Stimulated activated CD8-positive, alpha-beta memory T cell treated with anti-CD3 and anti-CD28 coated beads, Interleukin-12 subunit alpha, Interleukin-12 subunit beta, amount 100 ng/mL, for 24 hours (primary cell): ENCODE data around the gene TICAM2.
A peak's percentile ranks its signal among the peaks of the same experiment; 100 is the strongest.

Experiments
- DNase-seq: peaks from one replicate; pipeline ENCODE4 v3.0.0-alpha.2; 2020; ENCODE audit errors: extremely low read depth

The TICAM2 gene

GRCh38 chr5:115568668-115569067 is 33.6 kb downstream of the TICAM2 start:
- DNase-seq: no peak

- DNase-seq: no peak
Observed at GRCh38 chr5:115565233-115565632, 37.0 kb downstream of the TICAM2 start.

- no peak for DNase-seq
Observed at GRCh38 chr5:115561176-115561575, 41.1 kb downstream of the TICAM2 start.

GRCh38 chr5:115559524-115559923 is 42.8 kb downstream of the TICAM2 start:
- DNase-seq: no peak

GRCh38 chr5:115558388-115558956 is 43.8 kb downstream of the TICAM2 start:
- DNase-seq: no peak

- no peak for DNase-seq
Observed at GRCh38 chr5:115557667-115558387, 44.5 kb downstream of the TICAM2 start.

- DNase-seq: no peak
Observed at GRCh38 chr5:115556276-115556675, 46.0 kb downstream of the TICAM2 start.

GRCh38 chr5:115555084-115555633 is 47.1 kb downstream of the TICAM2 start:
- DNase-seq: no peak

GRCh38 chr5:115553082-115553481 is 49.2 kb downstream of the TICAM2 start:
- DNase-seq: no peak

- DNase-seq: no peak
Observed at GRCh38 chr5:115551415-115551814, 50.9 kb downstream of the TICAM2 start.

GRCh38 chr5:115549154-115549553 is 53.1 kb downstream of the TICAM2 start:
- no peak for DNase-seq

- DNase-seq: no peak
Observed at GRCh38 chr5:115548683-115549082, 53.6 kb downstream of the TICAM2 start.

- no peak for DNase-seq
Observed at GRCh38 chr5:115545351-115545882, 56.9 kb downstream of the TICAM2 start.

- peak; percentile 99 for DNase-seq
Observed at GRCh38 chr5:115544436-115545350, 57.6 kb downstream of the TICAM2 start, which contains the start of gene FEM1C. TSS of gene FEM1C (minus strand) at chr5:115544775. CDS start at chr5:115543493, 1,282 bp downstream.

GRCh38 chr5:115544043-115544435 is 58.2 kb downstream of the TICAM2 start:
- DNase-seq: peak; percentile 11

GRCh38 chr5:115543365-115544042 is 58.8 kb downstream of the TICAM2 start:
- DNase-seq: no peak

GRCh38 chr5:115542651-115543364 is 59.5 kb downstream of the TICAM2 start:
- DNase-seq: no peak

- no peak for DNase-seq
Observed at GRCh38 chr5:115542086-115542485, 60.2 kb downstream of the TICAM2 start.

GRCh38 chr5:115541611-115542010 is 60.7 kb downstream of the TICAM2 start:
- DNase-seq: no peak

- no peak for DNase-seq
Observed at GRCh38 chr5:115535479-115536035, 66.7 kb downstream of the TICAM2 start.
